Stimulated activated CD8-positive, alpha-beta memory T cell treated with anti-CD3 and anti-CD28 coated beads, Interleukin-15, amount 100 ng/mL, for 4 hours (primary cell): ENCODE results near the gene RTKN2.

Experiments
- DNase-seq, 2 donors: peaks; one replicate each; pipeline ENCODE4 v3.0.0-alpha.2; 2020; ENCODE audit warnings: low read depth in 2 of 2

The RTKN2 gene

DNA sequence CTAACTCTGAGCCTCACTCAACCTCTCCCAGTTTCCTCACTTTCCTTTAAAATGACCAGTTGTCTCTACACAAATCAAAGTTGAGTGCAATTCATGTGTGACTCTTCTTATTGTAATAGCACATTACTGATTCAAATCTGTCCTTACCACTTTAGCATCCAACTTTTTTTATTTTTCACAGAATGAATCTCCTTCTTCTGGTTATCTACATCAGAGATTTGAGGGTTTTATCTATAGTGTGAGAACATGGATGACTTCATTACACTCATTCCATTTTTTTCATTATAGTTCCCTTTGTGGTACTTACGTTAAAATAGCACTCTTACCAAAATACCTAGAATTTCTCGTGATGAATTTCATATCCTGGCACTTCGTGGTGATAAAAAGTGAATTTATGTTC, 43.3 kb downstream of the RTKN2 start:
- DNase-seq: no peak

DNA sequence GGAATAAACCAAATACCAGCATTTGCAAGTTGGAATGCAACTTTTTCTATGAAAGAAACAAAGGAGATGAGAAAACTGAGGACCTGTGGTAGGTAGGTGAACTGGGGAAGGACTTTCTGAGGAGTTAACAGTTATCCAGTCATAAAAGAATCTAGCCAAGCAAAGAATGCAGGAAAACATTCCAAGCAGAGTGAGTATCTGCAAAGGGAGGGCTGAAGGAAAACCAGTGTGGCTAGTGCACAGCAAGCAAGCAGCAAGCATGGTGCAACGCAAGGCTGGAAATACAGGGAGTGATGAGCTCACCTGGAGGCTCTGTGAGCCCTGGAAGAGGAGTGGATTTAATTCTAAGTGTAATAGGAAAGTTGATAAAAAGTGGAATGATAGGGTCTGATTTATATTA, 44.0 kb downstream of the RTKN2 start:
- DNase-seq: no peak

DNA sequence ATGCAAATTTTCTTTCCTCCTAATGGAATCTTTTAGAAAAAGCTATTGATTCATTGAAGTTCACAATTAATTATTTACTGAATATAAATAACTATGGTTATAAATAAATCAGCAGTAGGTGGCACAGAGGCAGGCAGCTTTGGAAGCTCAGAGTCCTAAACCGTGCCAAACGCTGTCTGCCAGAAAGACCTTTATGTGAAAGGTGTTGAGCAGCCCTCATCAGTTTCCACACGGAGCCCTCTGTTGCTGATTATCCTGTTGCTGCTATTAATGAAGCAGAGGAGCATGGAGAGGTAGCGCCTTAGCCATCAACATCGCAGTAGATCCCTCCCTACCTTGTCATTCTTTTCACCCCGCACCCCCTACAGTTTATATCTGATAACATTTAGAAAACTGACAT, 51.0 kb downstream of the RTKN2 start:
- DNase-seq: no peak

DNA sequence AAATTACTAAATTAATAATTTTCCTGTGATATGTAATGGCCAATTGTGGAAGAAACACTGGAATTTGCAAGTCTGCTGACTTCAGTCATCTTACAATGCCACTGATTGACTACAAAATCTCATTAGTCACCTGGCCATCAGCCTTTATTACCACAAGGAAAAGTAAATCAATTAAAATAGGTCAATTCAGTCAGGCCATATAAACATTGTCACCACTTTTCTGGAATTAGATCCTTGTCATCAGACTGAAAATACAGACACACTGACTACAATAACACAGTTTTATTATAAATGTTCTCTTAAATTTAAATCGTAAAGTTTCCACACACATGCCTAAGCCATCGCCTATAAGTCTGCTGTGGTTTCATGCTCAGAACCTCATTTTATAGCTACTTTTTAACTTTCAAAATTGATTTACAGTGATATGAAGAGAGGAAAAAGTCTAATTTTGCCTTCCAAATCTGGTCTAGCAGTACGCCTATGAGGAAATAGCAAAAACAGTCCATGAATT, 54.2 kb downstream of the RTKN2 start:
- DNase-seq: no peak

DNA sequence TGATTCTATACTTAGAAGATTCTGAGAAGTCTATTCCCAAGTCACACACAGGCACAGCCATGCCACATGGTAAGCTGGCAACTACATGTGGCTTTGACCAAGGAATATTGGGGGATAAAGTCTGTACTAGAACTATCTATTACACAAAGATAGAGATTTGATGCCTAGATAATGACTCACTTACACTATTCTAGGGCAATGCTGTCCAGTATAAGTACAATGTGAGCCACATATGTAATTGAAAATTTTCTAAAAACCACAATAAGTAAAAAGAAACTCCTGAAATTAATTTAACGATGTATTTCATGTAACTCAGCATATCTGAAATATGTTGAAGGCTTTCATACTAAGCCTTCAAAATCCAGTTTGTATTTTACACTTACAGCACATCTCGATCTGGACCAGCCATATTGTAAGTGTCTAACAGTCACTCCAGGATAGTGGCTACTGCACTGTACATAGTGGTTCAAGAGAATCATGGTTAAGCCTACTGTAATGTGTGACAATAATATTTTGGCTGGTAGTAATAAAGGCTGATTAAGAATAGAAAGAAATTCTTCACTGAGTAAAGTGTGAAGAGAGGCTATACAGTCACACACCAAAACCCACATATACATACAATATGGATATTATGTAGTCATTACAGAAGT, 62.8 kb downstream of the RTKN2 start:
- no peak for DNase-seq

DNA sequence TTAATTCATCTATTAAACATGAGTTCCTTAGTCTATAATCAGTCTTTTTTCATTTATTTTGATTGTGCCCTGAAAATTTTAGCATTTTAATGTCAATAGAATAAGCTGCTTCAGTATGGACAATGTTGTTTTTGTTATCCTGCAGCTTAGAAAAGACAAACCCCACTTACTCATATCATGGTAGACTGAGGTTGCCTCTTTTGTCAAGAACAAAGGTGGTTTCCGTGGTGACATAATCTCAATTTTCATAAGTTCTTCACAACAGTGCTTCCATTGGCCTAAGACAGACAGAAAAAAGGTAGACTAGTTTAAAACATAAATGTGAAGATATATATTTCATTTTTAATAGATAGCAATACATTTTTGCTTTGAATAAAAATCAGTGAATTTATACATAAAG, 69.1 kb downstream of the RTKN2 start:
- no peak for DNase-seq

DNA sequence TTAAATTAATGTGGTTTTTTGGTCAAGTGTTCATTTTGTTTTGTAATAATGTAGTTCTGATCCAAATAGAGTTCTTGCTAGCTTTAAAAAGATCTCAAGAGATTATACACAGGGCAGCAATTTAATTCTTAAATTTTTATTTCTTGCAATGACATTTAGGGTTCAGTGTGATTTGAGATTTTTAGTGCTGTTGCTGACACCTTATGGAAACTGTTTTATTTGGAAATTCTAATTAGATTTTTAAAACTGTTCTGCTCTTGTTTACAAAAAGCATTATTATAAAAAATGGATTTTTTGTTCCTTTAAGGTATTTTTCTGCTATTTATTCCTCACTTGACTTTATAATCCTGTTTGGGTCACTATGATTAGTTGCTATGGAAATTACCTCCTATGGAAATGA, 72.1 kb downstream of the RTKN2 start:
- no peak for DNase-seq

DNA sequence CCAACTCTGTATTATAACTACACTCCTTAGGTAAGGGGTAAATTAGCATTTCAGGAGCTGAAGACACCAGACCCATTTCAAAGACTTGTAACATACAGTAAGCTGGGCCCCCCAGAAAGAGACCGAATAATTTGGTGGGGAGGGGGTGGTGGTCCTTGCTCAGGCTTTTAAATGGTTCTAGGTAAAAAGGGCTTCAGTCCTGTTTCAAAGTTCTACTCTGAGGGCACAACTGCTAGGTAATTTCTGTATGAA, 73.0 kb downstream of the RTKN2 start:
- no peak for DNase-seq

DNA sequence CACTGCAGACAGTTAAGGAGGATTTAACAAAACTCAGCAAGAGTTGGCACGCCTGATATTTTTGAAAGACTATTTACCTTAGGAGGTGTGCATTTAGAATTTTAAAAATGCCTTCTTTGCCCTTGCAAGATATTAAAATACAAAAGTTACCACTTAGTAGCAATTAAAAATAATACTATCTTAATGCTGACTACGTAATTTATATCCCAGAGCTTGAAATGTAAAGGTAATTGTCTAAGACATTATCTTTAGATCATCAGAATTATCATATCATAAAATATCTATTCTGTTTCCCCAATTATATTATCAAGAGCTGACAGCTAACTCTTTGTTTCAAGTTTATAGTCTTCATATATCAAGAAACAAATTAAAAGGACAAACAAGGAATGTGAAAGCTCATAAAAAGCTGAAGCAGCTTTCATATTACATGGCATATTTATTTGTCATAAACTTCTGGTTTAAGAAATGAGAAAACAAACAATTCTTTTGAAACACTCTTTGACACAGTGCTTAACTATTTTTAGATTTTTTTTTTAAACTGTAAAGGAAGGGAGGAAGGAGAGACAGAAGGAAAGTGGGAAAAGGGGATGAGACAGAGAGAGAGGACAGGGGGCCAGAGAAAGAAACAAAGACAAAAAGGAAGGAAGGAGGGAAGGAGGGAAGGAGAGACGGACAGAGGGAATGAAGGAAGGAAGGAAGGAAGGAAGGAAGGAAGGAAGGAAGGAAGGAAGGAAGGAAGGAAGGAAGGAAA, 73.5 kb downstream of the RTKN2 start:
- DNase-seq: no peak

DNA sequence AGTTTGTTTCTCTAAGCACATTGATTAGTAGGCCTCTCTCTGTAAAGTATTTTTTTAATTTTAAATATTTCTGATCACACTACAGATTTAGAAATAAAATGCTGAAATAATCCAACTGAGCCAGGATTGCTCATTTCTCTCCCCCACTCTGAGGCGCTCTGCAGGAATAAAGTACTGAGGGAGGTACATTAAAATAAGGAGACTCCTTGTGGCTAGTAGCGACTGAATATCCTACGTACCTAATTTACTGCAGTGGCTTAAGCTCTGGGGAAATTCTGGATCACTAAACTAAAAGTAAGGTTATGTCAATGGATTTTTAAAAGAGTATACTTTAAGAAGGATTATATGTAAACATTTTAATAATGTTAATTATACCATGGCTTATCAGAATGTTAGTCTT, 75.2 kb downstream of the RTKN2 start:
- no peak for DNase-seq

DNA sequence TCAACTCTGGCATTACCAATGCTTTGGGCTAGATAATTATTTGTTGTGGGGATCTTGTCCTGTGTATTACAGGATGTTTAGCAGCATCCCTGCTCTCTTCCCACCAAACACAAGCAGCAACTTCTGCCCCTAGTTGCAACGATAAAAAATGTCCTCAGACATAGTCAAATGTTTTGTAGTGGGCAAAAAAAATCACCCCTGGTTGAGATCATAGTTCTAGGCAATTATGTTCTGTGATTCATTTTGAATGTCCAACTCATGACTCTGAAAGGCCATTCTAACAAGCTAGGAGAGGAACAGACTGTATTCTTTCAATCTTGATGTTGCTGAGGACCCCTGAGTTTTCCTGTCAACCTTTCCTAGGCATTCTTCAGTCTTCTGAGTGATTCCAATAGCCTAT, 79.5 kb downstream of the RTKN2 start:
- DNase-seq: no peak

DNA sequence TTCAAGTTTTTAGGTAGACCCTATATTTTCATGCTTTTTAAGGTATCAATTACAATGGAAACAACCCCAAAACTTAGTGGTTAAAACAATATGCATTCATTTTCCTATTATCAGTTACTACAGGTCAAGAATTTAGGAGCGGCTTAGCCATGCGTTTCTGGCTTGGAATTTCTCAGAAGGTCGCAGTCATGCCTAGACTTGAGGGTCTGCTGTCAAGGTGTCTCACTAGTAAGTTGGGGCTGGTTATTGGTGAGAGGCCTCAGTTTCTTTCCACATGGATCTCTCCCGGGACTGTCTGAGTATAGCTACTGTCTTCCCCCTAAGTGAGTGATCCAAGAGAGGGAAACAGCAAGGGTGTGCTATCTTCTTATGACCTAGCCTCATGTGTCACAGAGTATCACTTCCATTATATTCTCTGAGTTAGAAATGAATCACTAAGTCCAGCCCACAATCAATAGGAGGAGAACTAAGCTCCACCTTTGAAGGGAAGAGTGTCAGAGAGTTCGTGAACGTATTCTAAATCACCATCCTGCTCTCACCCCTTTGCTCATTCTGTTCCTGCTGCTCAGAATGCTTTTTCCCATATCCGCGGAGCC, 80.5 kb downstream of the RTKN2 start:
- DNase-seq: no peak

DNA sequence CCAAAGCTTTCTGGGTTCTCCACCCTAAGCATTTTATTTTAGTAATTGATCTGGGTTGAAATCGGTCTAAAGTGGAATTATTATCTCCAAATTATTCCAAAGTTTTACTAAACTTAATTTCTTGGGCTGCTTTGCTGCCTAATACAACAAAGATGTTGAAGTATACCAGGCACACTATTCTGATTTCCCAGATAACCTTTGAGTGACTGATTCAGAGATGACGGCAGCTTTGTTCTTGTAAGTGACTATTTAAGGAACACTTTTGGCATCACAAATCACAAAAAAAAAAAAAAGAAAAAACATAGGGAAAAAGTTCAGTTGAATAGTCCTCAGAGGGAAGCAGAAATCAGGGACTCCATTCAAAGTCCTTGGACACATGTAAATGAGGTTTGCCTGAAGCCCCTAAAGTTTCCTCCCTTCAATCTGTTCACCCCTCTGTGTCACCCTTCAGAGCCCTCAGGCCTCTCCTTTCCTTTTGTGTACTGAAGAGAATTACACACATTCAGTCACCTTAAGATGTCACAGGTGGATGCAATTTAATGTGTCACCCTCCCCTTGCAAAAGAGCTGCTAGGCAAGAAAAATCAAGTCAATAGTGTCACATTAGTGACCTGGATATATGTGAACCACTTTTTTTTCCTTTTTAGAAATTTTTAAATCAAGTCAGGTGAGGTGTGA, 81.5 kb downstream of the RTKN2 start:
- DNase-seq: no peak

DNA sequence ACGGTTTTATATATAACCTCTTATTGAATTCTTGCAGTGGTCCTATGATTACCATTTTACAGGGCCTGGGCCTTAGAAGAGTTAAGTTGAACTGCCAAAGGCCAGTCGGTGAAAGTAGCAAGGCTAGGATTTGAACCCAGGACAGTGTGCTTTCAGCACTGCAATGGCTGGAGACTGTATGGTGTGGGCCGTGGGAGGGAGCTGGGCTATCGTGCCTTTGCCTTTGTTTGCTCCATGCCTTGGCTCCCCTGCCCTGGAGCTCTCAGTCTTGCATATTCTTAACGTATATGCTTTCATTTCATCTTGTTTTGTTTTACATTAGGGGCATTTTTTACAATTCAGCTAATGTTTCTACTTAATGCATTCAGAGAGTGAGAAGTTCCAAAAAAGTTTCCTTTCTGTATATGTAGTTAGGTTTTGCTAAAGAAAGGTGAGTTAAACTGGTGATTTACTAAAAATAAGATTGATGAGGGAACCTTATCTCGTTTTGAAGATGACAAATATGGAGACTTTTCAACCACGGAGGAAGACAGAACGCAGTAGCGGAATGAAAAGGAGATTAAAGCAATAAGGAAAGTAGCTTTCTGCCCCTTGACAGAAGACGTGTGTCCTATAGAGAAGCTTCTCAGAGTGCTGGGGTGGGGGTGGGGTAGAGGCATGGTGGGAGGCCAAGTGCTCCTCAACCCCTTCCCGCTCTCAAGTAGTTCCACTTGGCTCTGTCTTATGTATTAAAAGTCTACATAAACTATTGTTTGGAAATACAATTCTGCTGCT, 82.5 kb downstream of the RTKN2 start:
- no peak for DNase-seq

DNA sequence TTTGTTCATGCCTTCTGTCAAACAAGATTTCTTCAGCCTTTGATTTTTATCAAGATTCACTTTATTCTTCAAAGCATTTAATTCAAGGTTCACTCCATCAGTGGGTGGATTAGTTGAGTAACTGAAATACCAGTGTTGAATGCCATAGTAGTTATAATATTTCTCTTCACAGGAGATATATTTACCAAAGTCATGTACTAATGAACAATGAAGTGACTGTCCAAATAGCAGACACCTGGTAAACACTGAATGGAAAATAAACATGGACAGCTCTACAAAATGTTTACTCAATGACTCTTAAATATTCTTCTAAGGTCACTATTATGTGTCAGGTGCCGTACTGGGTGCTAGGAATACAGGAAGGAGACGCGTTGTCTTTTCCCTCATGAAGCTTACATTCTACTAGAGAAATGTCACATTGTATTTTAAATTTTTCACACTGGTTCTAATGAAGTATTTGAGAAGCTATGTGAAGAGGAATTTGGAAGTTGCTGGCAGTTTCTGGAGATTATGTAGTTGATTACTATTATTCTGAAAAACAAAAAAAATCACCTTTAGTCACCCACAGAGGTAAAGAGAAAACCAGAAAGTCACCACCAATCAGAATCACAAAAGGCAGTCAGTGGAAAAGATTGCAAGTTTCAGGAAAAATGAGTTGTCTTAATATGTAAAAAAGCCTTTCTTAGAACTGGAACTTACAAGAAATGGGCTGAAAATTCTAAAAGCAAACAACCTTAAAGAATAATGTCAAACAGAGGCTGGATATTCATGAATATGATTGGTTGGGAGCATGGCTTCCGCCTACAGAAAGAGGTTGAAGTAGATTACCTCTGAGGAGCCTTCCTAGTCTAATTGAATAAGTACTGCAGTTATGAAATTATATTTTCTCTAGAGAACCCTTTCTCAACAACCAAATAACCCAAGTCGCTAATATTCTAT, 84.5 kb downstream of the RTKN2 start:
- DNase-seq: no peak

DNA sequence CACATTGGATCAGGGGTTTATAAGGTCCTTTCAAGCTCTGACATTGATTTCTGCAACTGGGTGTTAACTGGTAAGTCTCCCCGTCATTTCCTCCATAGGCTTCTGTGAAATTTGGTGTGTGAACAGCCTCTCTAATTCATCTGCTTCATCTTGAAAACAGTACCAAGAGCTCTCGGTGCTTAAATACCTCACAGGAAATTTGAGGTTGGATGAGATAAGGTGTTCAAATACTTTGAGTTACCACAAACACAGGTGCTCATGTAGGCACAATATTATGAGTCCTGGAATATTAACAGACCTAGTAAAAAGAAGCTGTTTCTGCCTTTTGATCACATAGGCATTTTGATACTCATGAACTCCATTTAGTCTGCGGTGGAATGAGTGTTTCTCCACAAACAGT, 85.2 kb downstream of the RTKN2 start:
- no peak for DNase-seq

DNA sequence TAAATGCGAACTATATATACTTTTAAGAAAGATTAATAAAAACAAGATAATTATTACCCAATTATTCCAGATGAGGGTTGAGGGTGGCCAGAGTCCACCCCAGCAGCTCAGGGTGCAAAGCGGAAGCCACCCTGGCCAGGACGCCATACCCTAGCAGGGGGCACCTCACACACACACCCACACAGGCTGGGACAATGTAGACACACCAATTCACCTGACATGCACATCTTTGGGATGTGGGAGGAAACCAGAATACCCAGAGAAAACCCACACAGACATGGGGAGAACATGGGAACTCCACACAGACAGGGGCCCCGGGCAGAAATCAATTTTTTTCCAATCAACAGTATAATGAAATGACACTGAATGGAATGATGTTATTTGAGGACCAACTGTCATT, 86.0 kb downstream of the RTKN2 start:
- no peak for DNase-seq

DNA sequence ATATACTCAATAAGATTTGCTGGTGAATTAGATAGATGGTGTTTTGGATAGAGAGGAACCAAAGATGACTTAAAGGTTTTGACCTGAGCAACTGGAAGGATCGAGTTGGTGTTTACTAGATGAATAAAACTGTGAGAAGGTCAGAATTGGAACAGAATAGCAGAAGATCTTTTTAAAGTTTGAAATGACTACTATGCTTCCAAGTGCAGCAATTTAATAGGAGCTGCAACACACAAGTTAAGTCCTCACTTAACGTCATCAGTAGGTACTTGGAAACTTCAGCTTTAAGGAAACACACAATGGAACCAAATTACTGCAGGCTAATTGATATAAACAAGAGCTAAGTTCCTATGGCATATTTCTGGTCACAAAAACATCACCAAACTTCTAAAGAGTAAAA, 86.5 kb downstream of the RTKN2 start:
- no peak for DNase-seq

DNA sequence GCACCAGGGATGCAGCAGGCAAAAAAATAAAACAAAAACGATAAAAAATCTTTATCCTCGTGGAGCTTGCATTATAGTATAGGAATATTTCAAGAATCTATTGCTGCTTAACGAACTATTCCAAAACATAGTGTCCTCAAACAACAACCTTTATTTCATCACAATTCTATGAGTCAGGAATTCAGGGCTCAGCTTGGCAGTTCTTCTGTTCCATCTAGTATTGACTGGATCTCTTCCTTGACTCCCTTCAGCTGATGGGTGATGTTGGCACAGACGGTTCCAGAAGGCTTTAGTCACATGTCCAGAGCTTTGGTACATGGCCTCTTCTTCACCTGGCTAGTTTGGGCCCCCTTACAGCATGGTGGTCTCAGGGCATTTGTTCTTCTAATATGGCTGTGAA, 88.0 kb downstream of the RTKN2 start:
- DNase-seq: no peak

DNA sequence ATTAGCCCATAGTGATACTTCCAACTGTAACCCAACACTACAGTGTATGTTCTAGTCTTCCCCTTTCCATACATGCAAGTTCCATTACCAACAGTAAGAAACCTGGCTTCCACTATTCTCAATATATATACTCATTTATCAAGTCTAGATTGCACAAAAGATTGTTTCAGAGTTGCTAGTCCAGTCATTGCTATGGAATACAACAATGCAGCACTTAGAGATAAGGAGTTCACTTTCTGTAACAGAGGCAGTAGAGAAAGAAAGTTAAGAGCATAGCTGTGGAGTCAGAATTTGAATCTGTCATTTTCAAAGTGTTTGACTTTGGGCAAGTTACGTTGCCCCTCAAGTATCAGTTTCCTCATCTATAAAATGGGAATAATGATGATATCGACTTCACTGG, 90.1 kb downstream of the RTKN2 start:
- no peak for DNase-seq

DNA sequence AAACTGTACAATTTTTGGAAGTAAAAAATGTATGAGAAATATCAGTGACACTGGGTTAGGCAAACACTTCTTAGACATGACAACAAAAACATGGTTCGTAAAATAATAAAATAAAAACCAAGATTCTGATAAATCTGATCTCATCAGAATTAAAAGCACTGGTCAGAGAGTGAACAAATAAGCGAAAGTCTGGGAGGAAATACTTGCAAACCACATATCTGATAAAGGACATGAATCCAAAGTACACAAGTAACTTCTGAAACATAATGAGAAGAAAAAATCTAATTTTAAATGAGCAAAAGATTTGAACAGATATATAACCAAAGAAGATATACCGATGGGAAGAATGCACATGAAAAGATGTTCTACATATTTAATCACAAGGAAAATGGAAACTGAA, 91.5 kb downstream of the RTKN2 start:
- DNase-seq: no peak
